ENCODE data around the gene KCNMB1. TPM values are rescaled to one million over a fixed set of nuclear protein-coding genes. Genes with fewer than 3 reads are reported as not detected.

KCNMB1 gene
- total and polyA plus RNA-seq, 9 donors, result 0.22 to 1.1 (median 0.74) TPM

Other genes starting within 250 kb of the KCNMB1 start
- not detected for gene C5orf58, start 156.4 kb downstream of the KCNMB1 start, total RNA-seq
- under 1 TPM in 5 of 8 donors, not detected in 3; 0.18 to 0.34 (median 0.24) TPM for gene C5orf58, start 156.4 kb downstream of the KCNMB1 start, polyA plus RNA-seq (ENCODE audit: insufficient read depth in 1 of 8, insufficient read length in 8 of 8, low replicate concordance in 1 of 8)
- gene LCP2, start 91.6 kb downstream of the KCNMB1 start, total RNA-seq, result 4.4 TPM
- gene LCP2, start 91.6 kb downstream of the KCNMB1 start, polyA plus RNA-seq (ENCODE audit: insufficient read depth in 1 of 8, insufficient read length in 8 of 8, low replicate concordance in 1 of 8), result 1 to 10 TPM; 3.9 to 6.4 (median 5.0) TPM
- gene KCNIP1, start 114.7 kb upstream of the KCNMB1 start, total RNA-seq, result 3.7 TPM
- 1 to 10 TPM; 1.9 to 8.3 (median 4.0) TPM for gene KCNIP1, start 114.7 kb upstream of the KCNMB1 start, polyA plus RNA-seq (ENCODE audit: insufficient read depth in 1 of 8, insufficient read length in 8 of 8, low replicate concordance in 1 of 8)

Data from muscle of leg (tissue), 9 donors.